ENCODE results near the gene TBC1D22B.

Gene TBC1D22B

DNA sequence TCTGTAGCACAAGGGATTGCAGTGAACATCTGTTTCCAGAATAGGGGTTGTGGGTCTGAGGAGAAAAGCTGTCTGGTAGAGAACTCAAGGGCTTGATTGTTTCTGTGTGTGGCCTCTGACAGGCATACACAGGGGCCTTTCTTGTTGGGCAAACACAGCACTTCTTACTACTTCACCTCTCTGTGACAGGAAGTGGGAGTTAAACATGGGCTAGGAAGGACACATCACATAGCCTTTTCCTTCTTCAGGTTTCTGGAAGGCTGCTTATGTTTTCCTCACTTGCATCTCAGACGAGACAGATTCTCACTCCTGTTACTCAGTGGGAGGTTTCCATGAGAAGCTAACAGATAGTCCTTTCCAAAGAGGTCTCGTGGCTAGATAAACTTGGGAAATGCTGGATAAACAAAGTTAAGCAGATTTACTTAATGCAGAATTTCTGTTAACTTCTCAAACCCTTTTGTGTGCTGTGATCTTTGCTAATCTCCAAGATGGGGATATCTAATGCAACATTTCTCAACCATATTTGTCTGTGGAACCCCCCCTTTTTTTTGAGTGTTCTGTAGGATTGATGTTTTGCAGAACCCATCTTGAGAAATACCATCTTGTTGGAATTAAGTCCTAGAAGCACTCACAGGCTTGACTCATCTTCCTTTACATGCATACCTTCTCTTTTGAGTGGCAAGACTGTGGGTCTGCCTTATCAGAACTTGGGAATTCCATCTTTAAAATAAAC is 54.3 kb downstream of the TBC1D22B start:
- no peaks in the 10 kb centered on the region for H3K4me1 ChIP-seq (ENCODE audit: control insufficient read depth, low read length)
- H3K27me3 ChIP-seq (ENCODE audit: control insufficient read depth, low read length): no peaks in the 10 kb centered on the region
- no peaks in the 10 kb centered on the region for H4K20me1 ChIP-seq (ENCODE audit: control insufficient read depth, insufficient read depth, low read depth, low read length)
- H3K27ac ChIP-seq (ENCODE audit: low read depth, low read length): no peak overlapping the region
- H3K36me3 ChIP-seq (ENCODE audit: control insufficient read depth, low read length): peaks cover 6% of the 10 kb centered on the region; the same call in 1 of the 2 replicates
- no peak overlapping the region for H3K4me3 ChIP-seq (ENCODE audit: low read length)
- H3K9me3 ChIP-seq (ENCODE audit: control insufficient read depth, insufficient read depth, low read length): no peaks in the 10 kb centered on the region
- no peaks in the 10 kb centered on the region for H3F3A ChIP-seq (ENCODE audit: control insufficient read depth, insufficient read depth)
- no peaks in the 10 kb centered on the region for H3K9me2 ChIP-seq (replicated peaks; ENCODE audit: control insufficient read depth, low read length)
- TF ChIP-seq, protein P1, sequence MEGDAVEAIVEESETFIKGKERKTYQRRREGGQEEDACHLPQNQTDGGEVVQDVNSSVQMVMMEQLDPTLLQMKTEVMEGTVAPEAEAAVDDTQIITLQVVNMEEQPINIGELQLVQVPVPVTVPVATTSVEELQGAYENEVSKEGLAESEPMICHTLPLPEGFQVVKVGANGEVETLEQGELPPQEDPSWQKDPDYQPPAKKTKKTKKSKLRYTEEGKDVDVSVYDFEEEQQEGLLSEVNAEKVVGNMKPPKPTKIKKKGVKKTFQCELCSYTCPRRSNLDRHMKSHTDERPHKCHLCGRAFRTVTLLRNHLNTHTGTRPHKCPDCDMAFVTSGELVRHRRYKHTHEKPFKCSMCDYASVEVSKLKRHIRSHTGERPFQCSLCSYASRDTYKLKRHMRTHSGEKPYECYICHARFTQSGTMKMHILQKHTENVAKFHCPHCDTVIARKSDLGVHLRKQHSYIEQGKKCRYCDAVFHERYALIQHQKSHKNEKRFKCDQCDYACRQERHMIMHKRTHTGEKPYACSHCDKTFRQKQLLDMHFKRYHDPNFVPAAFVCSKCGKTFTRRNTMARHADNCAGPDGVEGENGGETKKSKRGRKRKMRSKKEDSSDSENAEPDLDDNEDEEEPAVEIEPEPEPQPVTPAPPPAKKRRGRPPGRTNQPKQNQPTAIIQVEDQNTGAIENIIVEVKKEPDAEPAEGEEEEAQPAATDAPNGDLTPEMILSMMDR (IDR thresholded peaks at IDR 0.05; ENCODE audit: low read depth, low read length, poor library complexity, severe bottlenecking): no peak
- TF ChIP-seq EZH2phosphoT487 (IDR thresholded peaks at IDR 0.05; ENCODE audit: borderline replicate concordance, low read length): no peak
- no peaks in the 10 kb centered on the region for H3K79me2 ChIP-seq (ENCODE audit: control insufficient read depth, low read length)
- no peak overlapping the region for H3K4me2 ChIP-seq (ENCODE audit: low read length)

DNA sequence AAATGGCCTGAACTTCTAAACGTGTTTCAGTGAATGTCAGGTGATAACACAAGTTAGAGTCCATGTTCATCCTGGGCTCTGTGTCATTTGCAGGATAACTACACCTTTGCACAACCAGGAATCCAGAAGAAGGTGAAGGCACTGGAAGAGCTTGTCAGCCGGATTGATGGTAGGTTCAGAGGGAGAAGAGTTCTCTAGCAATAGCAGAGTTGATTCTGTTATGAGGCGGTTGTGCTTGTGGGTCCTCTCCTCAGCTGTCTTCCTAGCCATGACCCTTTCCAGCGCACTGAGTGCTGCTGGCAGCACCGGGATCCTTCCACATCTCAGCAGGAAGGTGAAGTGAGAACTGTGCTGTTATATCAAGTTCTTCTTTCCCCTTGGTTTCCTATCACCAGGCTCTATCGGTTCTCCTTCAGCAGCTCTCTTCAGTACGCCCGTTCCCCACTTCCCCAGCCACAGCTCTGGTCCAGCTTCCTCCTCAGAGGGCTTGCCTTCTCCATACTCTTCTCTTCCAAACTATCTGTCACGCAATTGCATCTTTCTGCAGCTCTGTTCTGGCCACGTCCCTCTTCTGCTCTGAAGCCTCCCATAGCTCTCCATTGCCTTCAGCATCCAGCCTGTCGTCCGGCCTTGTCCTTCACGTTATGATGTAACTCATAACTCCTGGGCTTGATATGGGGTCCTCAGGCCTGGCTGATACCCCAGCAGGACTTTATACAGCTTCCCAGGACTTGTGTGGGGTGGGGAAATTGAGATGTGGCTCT is 56.3 kb downstream of the TBC1D22B start:
- Histone ChIP-seq H3K36me3 (ENCODE audit: control insufficient read depth, low read length) (peaks cover 13% of the 10 kb centered on the region; the same call in 1 of the 2 replicates), H3K4me3 (ENCODE audit: low read length) (no peak overlapping the region), H3K9me3 (ENCODE audit: control insufficient read depth, insufficient read depth, low read length) (no peaks in the 10 kb centered on the region), H4K20me1 (ENCODE audit: control insufficient read depth, insufficient read depth, low read depth, low read length) (no peaks in the 10 kb centered on the region), H3K79me2 (ENCODE audit: control insufficient read depth, low read length) (no peaks in the 10 kb centered on the region), H3K27ac (ENCODE audit: low read depth, low read length) (no peak overlapping the region), H3F3A (ENCODE audit: control insufficient read depth, insufficient read depth) (no peaks in the 10 kb centered on the region), H3K27me3 (ENCODE audit: control insufficient read depth, low read length) (no peaks in the 10 kb centered on the region), H3K4me2 (ENCODE audit: low read length) (no peak overlapping the region), H3K4me1 (ENCODE audit: control insufficient read depth, low read length) (no peaks in the 10 kb centered on the region), H3K9me2 (replicated peaks; ENCODE audit: control insufficient read depth, low read length) (no peaks in the 10 kb centered on the region)
- no peak for TF ChIP-seq EZH2phosphoT487 (IDR thresholded peaks at IDR 0.05; ENCODE audit: borderline replicate concordance, low read length)
- TF ChIP-seq, protein P1 (IDR thresholded peaks at IDR 0.05; ENCODE audit: low read depth, low read length, poor library complexity, severe bottlenecking): no peak

DNA sequence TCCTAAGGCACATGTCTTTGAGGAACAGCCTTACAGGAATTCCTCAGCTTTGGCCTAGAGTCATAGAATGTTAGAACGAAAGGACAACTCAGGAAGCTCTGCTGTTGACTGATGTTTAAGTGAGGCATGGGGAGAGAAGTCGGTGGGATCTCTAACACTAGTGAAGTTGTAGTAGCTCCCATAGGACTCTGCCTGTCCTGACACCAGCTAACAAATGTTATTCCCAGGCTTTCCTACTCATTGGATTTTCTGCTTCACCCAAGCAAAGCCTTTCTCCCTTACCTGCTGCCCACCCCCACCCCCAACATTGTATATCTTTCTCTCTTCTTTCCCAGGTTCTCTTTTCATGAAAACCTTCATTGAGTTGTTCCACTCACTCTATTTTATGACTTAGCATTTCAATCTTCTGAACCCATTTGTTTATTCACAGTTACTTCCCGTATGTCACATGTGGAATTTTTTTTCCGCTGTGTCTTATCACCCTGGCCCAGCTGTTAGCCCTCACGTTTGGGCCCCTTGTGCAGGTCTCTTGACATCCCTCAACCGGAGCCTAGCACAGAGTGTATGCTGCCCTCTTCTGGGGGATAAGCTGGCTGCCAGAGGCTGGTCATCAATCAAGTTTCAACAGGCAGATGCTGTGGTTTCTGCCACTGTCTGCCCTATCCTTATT is 57.0 kb downstream of the TBC1D22B start:
- Histone ChIP-seq H3K27ac (ENCODE audit: low read depth, low read length) (no peak overlapping the region), H3K27me3 (ENCODE audit: control insufficient read depth, low read length) (no peaks in the 10 kb centered on the region), H3K9me2 (replicated peaks; ENCODE audit: control insufficient read depth, low read length) (no peaks in the 10 kb centered on the region), H3F3A (ENCODE audit: control insufficient read depth, insufficient read depth) (no peaks in the 10 kb centered on the region), H3K4me3 (ENCODE audit: low read length) (no peak overlapping the region), H3K4me2 (ENCODE audit: low read length) (no peak overlapping the region), H3K79me2 (ENCODE audit: control insufficient read depth, low read length) (no peaks in the 10 kb centered on the region), H3K4me1 (ENCODE audit: control insufficient read depth, low read length) (no peaks in the 10 kb centered on the region), H4K20me1 (ENCODE audit: control insufficient read depth, insufficient read depth, low read depth, low read length) (no peaks in the 10 kb centered on the region), H3K36me3 (ENCODE audit: control insufficient read depth, low read length) (peaks cover 14% of the 10 kb centered on the region; the same call in 1 of the 2 replicates), H3K9me3 (ENCODE audit: control insufficient read depth, insufficient read depth, low read length) (no peaks in the 10 kb centered on the region)
- TF ChIP-seq, protein P1 (IDR thresholded peaks at IDR 0.05; ENCODE audit: low read depth, low read length, poor library complexity, severe bottlenecking): peak; percentile 55
- no peak for TF ChIP-seq EZH2phosphoT487 (IDR thresholded peaks at IDR 0.05; ENCODE audit: borderline replicate concordance, low read length)

Measured in DOHH2 (cell line).